ENCODE measurements around the gene TBCCD1.

- TF ChIP-seq EP300 (IDR thresholded peaks at IDR 0.05): no peak
- no peak for TF ChIP-seq POLR2A (IDR thresholded peaks at IDR 0.05)
Observed at GRCh38 chr3:186515125-186515524, 52.0 kb downstream of the TBCCD1 start.

All from ovary (tissue), 1 donor.